ENCODE results near the gene CDH5.

The CDH5 gene

GRCh38 chr16:66346221-66346620 is 20.3 kb upstream of the CDH5 start:
- TF ChIP-seq, protein P1, sequence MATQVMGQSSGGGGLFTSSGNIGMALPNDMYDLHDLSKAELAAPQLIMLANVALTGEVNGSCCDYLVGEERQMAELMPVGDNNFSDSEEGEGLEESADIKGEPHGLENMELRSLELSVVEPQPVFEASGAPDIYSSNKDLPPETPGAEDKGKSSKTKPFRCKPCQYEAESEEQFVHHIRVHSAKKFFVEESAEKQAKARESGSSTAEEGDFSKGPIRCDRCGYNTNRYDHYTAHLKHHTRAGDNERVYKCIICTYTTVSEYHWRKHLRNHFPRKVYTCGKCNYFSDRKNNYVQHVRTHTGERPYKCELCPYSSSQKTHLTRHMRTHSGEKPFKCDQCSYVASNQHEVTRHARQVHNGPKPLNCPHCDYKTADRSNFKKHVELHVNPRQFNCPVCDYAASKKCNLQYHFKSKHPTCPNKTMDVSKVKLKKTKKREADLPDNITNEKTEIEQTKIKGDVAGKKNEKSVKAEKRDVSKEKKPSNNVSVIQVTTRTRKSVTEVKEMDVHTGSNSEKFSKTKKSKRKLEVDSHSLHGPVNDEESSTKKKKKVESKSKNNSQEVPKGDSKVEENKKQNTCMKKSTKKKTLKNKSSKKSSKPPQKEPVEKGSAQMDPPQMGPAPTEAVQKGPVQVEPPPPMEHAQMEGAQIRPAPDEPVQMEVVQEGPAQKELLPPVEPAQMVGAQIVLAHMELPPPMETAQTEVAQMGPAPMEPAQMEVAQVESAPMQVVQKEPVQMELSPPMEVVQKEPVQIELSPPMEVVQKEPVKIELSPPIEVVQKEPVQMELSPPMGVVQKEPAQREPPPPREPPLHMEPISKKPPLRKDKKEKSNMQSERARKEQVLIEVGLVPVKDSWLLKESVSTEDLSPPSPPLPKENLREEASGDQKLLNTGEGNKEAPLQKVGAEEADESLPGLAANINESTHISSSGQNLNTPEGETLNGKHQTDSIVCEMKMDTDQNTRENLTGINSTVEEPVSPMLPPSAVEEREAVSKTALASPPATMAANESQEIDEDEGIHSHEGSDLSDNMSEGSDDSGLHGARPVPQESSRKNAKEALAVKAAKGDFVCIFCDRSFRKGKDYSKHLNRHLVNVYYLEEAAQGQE (IDR thresholded peaks at IDR 0.05; ENCODE audit: insufficient read depth in 1 of 2, low read depth in 2 of 2, low read length in 2 of 2) = no peak
- no peak for TF ChIP-seq TAF1 (IDR thresholded peaks at IDR 0.05; ENCODE audit: borderline replicate concordance, insufficient read depth, low read length)

DNA sequence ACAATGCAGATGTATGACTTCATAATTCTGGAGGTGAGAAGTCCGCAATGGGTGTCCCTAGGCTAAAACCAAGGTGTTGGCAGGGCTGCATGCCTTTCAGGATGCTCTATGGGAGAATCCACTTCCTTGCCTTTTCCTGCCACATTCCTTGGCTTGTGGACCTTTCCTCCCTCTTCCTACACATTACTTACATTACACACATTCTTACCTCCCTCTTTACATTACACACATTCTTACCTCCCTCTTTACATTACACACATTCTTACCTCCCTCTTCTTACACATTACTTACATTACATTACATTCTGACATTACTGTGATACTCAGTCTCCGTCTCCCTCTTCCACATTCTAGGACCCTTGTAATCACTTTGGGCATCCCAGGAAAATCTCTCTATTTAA is 14.2 kb upstream of the CDH5 start:
- TF ChIP-seq FOXP2 (optimal IDR thresholded peaks at IDR 0.05; ENCODE audit: borderline replicate concordance, extremely low read depth, extremely low read length, insufficient read depth) (no peak), SIN3A (IDR thresholded peaks at IDR 0.05; ENCODE audit: borderline replicate concordance, insufficient read depth, low read length) (no peak), TAF1 (IDR thresholded peaks at IDR 0.05; ENCODE audit: borderline replicate concordance, insufficient read depth, low read length) (no peak), POLR2AphosphoS5 (IDR thresholded peaks at IDR 0.05; ENCODE audit: low read depth, low read length) (no peak)
- TF ChIP-seq, protein P1 (IDR thresholded peaks at IDR 0.05; ENCODE audit: insufficient read depth in 1 of 2, low read depth in 2 of 2, low read length in 2 of 2) = no peak

DNA sequence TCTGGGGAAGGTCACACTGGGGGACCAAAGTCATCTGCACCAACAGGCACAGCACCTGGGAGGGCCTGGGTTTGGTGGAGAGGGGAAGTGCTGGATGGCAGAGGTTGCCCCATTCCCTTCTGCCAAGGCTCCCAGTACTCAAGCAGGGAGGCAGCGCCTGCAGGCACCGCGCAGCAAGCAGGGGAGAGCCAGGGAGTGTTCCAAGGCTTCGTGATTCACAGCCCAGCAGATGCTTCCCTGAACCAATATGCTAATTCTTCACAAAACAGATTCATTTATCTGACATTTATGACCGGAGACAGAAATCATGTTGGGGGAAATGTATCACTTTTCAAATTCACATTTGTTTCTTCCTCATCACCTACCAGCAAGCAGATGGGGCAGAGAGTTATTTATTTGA is 13.4 kb upstream of the CDH5 start:
- no peak for TF ChIP-seq POLR2AphosphoS5 (IDR thresholded peaks at IDR 0.05; ENCODE audit: low read depth, low read length)
- no peak for TF ChIP-seq TAF1 (IDR thresholded peaks at IDR 0.05; ENCODE audit: borderline replicate concordance, insufficient read depth, low read length)
- no peak for TF ChIP-seq FOXP2 (optimal IDR thresholded peaks at IDR 0.05; ENCODE audit: borderline replicate concordance, extremely low read depth, extremely low read length, insufficient read depth)
- TF ChIP-seq SIN3A (IDR thresholded peaks at IDR 0.05; ENCODE audit: borderline replicate concordance, insufficient read depth, low read length) = no peak
- TF ChIP-seq, protein P1 (IDR thresholded peaks at IDR 0.05; ENCODE audit: insufficient read depth in 1 of 2, low read depth in 2 of 2, low read length in 2 of 2) = no peak

- TF ChIP-seq, protein P1 (IDR thresholded peaks at IDR 0.05; ENCODE audit: insufficient read depth in 1 of 2, low read depth in 2 of 2, low read length in 2 of 2) = no peak
- TF ChIP-seq POLR2AphosphoS5 (IDR thresholded peaks at IDR 0.05; ENCODE audit: low read depth, low read length) = no peak
- no peak for TF ChIP-seq TAF1 (IDR thresholded peaks at IDR 0.05; ENCODE audit: borderline replicate concordance, insufficient read depth, low read length)
- no peak for TF ChIP-seq FOXP2 (optimal IDR thresholded peaks at IDR 0.05; ENCODE audit: borderline replicate concordance, extremely low read depth, extremely low read length, insufficient read depth)
- no peak for TF ChIP-seq SIN3A (IDR thresholded peaks at IDR 0.05; ENCODE audit: borderline replicate concordance, insufficient read depth, low read length)
Measured at GRCh38 chr16:66354034-66354909, 12.2 kb upstream of the CDH5 start.

All from PFSK-1 (cell line).